SK-N-SH treated with all-trans-retinoic acid at 6 μM for 48 hours (cell line): ENCODE measurements around the gene FHOD3.

Experiments
- CREB5 ChIP-seq: fragments of 250-450 bp; sonication (Bioruptor Pico); IDR thresholded peaks from 2 replicates; pipeline ENCODE4 v1.5.1; 2020; ENCODE audit warnings: low read depth, mild to moderate bottlenecking, moderate library complexity
- CSDC2 ChIP-seq: fragments of 250-450 bp; sonication (Bioruptor Pico); IDR thresholded peaks from 2 replicates; pipeline ENCODE4 v1.5.0; 2020; ENCODE audit warnings: mild to moderate bottlenecking, moderate library complexity
- GLIS3 ChIP-seq: fragments of 250-450 bp; sonication (Bioruptor Pico); IDR thresholded peaks from 2 replicates; pipeline ENCODE4 v1.5.0; 2020; ENCODE audit warnings: mild to moderate bottlenecking, moderate library complexity
- PATZ1 ChIP-seq: fragments of 250-450 bp; sonication (Bioruptor Pico); IDR thresholded peaks from 2 replicates; pipeline ENCODE4 v1.8.0; 2020; ENCODE audit warnings: mild to moderate bottlenecking, moderate library complexity, borderline replicate concordance
- POU6F1 ChIP-seq: fragments of 250-450 bp; sonication (Bioruptor Pico); IDR thresholded peaks from 2 replicates; pipeline ENCODE4 v1.8.0; 2021; ENCODE audit warnings: low read depth, mild to moderate bottlenecking, moderate library complexity, borderline replicate concordance
- PPARA ChIP-seq: fragments of 250-450 bp; sonication (Bioruptor Pico); IDR thresholded peaks from 2 replicates; pipeline ENCODE4 v1.5.0; 2020; ENCODE audit warnings: mild to moderate bottlenecking, borderline replicate concordance
- RARB ChIP-seq: fragments of 250-450 bp; sonication (Bioruptor Pico); IDR thresholded peaks from 2 replicates; pipeline ENCODE4 v1.8.0; 2021; ENCODE audit warnings: mild to moderate bottlenecking, moderate library complexity
- TCF4 ChIP-seq: fragments of 250-450 bp; sonication (Bioruptor Pico); IDR thresholded peaks from 2 replicates; pipeline ENCODE4 v1.8.0; 2021; ENCODE audit warnings: mild to moderate bottlenecking, moderate library complexity, borderline replicate concordance
- TSHZ2 ChIP-seq: fragments of 250-450 bp; sonication (Bioruptor Pico); IDR thresholded peaks from 2 replicates; pipeline ENCODE4 v1.5.0; 2020; ENCODE audit warnings: mild to moderate bottlenecking, moderate library complexity
- ZC3H10 ChIP-seq: fragments of 250-450 bp; sonication (Bioruptor Pico); IDR thresholded peaks from 2 replicates; pipeline ENCODE4 v1.5.1; 2021; ENCODE audit warnings: mild to moderate bottlenecking, moderate library complexity
- ZNF70 ChIP-seq: fragments of 450-650 bp; formaldehyde crosslinking; IDR thresholded peaks from 2 replicates; pipeline ENCODE4 v1.5.0; 2020; ENCODE audit warnings: mild to moderate bottlenecking, moderate library complexity
- TF ChIP-seq, protein P1 (sequence below): fragments of 250-450 bp; sonication (Bioruptor Pico); IDR thresholded peaks from 2 replicates; pipeline ENCODE4 v1.5.1; 2021; ENCODE audit warnings: mild to moderate bottlenecking, moderate library complexity

- TF ChIP-seq PATZ1 (CRISPR knock-in tag), result no peak
- no peak for TF ChIP-seq TCF4 (CRISPR knock-in tag)
- TF ChIP-seq TSHZ2 (CRISPR knock-in tag), result no peak
- TF ChIP-seq ZC3H10, result no peak
- TF ChIP-seq ZNF70 (CRISPR knock-in tag), result no peak
- TF ChIP-seq CREB5 (CRISPR knock-in tag), result no peak
- no peak for TF ChIP-seq POU6F1
- TF ChIP-seq GLIS3 (CRISPR knock-in tag), result no peak
- TF ChIP-seq, protein P1, sequence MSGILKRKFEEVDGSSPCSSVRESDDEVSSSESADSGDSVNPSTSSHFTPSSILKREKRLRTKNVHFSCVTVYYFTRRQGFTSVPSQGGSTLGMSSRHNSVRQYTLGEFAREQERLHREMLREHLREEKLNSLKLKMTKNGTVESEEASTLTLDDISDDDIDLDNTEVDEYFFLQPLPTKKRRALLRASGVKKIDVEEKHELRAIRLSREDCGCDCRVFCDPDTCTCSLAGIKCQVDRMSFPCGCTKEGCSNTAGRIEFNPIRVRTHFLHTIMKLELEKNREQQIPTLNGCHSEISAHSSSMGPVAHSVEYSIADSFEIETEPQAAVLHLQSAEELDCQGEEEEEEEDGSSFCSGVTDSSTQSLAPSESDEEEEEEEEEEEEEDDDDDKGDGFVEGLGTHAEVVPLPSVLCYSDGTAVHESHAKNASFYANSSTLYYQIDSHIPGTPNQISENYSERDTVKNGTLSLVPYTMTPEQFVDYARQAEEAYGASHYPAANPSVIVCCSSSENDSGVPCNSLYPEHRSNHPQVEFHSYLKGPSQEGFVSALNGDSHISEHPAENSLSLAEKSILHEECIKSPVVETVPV (CRISPR knock-in tag), result no peak
- TF ChIP-seq CSDC2 (CRISPR knock-in tag), result no peak
- no peak for TF ChIP-seq RARB (CRISPR knock-in tag)
- no peak for TF ChIP-seq PPARA (CRISPR knock-in tag)
These were observed 32.5 kb upstream of the FHOD3 start for GRCh38 chr18:36265015-36265414.
